ENCODE results near the gene RANBP1.

GRCh38 chr22:20127318-20127868, 11.5 kb downstream of the RANBP1 start:
- no peak for TF ChIP-seq CTCF (IDR thresholded peaks at IDR 0.05)
- no peak for TF ChIP-seq POLR2A (IDR thresholded peaks at IDR 0.05)

All from vagina (tissue), 2 donors.